ENCODE data around the gene PAPSS2.
"Not testable (repeated sequence)": the region's sequence is repeated elsewhere in the genome, so short reads cannot be mapped to it uniquely, and the experiment has no call there.

Gene PAPSS2

DNA sequence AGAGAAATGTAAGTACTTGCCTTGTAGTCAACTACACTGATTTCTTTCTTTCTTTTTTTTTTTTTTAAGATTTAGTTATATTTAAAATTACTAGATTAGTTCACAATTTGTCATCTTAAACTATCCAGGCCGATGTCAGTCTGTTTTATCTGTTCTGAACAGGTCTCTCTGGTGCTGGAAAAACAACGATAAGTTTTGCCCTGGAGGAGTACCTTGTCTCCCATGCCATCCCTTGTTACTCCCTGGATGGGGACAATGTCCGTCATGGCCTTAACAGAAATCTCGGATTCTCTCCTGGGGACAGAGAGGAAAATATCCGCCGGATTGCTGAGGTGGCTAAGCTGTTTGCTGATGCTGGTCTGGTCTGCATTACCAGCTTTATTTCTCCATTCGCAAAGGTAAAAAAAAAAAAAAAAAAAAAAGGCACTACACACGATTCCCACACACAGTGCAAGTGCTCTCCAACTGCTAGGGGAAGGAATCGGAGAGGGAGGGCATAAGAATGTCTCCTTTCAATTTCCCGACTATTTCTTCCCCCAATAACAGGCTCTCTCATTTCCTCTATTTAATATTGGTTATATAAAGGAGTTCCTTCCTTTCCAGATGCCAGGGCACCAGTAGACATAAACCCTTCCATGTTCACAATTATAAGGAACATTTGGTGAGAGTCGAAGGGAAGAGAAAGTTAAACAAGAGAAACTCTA is 53.4 kb downstream of the PAPSS2 start:
- no peak for DNase-seq

DNA sequence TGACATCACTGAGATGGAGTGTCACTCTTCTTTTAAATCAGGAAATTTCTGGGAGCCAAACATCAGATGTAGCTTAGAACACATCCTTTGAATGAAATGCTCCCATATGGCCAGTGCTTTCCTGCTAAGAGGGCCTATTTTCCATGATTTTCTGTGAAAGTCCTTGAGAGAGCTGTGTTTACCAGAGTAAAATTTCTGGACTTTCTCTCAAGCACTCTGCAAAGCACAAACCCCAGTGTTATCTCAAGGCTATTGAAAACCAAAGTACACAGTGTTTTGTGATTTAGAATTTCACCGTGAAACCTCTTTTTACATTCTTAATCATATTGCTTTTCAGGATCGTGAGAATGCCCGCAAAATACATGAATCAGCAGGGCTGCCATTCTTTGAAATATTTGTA is 54.0 kb downstream of the PAPSS2 start:
- no peak for DNase-seq

GRCh38 chr10:87715552-87716347 is 56.1 kb downstream of the PAPSS2 start:
- DNase-seq, result no peak

- no peak for DNase-seq
Observed at GRCh38 chr10:87716348-87716670, 56.6 kb downstream of the PAPSS2 start.

GRCh38 chr10:87720665-87721064 is 61.0 kb downstream of the PAPSS2 start:
- no peak for DNase-seq

DNA sequence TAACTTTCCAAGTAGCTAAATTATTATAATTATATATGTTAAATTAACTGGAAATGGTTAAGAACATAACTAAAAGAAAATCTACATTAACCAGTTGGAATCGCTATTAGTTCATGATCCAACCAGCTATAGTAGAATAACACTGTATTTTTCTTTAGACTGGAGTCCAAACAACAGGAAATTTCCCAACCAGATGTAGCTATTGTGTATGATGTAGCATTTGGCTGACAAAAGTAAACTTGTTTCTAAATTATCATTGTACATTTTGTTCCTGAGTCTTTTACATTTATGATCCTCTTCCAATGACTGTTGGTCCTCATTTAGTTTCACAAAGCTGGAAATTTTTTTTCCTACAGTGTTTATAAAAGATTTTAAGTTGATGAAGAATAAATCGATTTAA is 62.1 kb downstream of the PAPSS2 start:
- DNase-seq, result no peak

DNA sequence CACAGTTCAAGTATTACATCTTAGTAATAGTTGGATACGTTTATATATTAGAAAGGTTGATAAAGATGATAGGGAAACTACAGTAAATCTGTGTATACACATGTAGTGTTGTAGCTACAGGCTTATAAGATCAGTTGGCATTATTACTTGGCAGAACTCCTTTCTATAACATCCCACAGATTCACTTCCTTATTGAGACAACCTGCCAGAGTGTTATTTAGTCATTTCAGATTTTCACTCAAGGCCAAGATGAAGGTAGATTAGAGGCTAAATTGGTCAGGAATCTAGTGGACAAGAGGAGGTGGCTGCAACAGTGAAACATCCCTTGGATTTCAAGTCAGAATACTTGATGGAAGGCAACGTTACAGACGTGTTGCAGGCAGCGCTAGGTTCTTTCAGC is 63.0 kb downstream of the PAPSS2 start:
- DNase-seq, result no peak

DNA sequence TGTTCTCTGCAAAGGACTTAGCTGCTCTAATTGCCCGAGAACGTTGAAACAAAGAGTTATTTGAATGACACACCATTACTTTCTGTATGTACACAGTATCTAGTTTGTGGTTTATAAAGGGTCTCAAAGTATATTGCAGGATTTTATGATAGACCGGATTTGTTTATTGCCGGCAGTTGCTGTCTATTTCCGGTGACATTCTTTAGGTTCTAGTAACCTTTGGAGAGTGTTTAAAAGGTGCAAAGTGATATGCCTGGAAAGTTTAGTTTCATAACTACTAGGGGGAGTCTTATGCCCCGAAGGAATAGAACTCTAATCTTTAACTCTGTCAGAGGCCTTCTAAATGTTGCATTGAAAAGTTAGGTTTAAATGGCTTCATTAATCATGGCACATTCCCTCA is 63.8 kb downstream of the PAPSS2 start:
- no peak for DNase-seq

DNA sequence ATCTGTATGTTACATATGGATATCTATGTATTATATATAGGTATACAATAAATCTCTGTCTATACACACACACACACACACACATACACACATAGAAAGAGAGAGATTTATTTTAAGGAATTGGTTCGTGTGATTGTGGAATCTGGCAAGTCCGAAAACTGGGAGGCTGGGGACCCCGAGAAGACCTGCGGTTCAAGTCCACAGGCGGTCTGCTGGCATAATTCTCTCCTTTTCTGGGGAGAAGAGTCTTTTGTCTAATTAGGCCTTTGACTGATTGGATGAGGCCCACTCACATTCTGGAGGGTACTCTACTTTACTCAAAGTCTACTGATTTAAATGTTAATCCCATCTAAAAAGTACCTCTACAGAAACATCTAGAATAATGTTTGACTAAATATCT is 65.1 kb downstream of the PAPSS2 start:
- DNase-seq, result no peak

- DNase-seq, result no peak
Observed at GRCh38 chr10:87729940-87730339, 70.3 kb downstream of the PAPSS2 start.

DNA sequence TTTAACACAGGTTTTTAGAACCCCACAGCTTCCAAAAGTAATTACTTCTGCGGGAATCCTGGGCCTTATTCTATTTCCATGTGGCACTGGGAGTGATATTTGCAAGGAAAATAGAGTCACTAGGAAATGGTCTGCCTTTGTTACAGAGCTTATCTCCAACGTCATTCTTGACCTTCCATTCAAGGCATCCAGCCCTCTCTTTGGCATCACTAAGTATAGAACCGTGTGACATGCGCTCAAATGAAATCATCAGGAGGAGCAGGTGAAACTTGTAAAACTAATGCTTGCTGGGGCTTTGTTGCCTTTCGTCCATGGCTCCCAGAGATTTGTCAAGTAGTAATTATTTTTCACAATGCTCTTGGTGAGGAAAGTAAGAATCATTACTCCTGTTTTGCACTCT is 73.4 kb downstream of the PAPSS2 start:
- DNase-seq, result peak in 1 of 3 experiments; percentile 2

GRCh38 chr10:87734987-87735827 is 75.5 kb downstream of the PAPSS2 start:
- peak; percentile 3 to 70 (median 68) for DNase-seq

DNA sequence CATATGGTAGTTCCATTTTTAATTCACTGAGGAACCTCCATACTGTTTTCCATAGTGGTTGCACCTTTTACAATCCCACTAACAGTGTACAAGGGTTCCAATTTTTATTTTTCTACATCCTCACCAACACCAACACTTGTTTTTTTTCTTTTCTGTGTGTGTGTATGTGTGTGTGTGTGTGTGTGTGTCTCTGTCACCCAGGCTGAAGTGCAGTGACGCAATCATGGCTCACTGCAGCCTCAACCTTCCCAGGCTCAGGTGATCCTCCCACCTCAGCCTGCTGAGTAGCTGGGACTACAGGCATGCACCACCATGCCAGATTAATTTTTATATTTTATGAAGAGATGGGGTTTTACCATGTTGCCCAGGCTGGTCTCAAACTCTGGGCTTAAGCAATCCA is 78.6 kb downstream of the PAPSS2 start:
- not testable (repeated sequence) for DNase-seq

GRCh38 chr10:87739703-87740102 is 80.0 kb downstream of the PAPSS2 start:
- no peak for DNase-seq

GRCh38 chr10:87740254-87740655 is 80.6 kb downstream of the PAPSS2 start:
- DNase-seq, result no peak

GRCh38 chr10:87742992-87743610 is 83.4 kb downstream of the PAPSS2 start:
- not testable (repeated sequence) for DNase-seq

GRCh38 chr10:87744606-87745005 is 84.9 kb downstream of the PAPSS2 start:
- no peak for DNase-seq

- no peak for DNase-seq
Observed at GRCh38 chr10:87746911-87747310, 87.2 kb downstream of the PAPSS2 start.

GRCh38 chr10:87748244-87748643 is 88.6 kb downstream of the PAPSS2 start:
- not testable (repeated sequence) for DNase-seq

DNA sequence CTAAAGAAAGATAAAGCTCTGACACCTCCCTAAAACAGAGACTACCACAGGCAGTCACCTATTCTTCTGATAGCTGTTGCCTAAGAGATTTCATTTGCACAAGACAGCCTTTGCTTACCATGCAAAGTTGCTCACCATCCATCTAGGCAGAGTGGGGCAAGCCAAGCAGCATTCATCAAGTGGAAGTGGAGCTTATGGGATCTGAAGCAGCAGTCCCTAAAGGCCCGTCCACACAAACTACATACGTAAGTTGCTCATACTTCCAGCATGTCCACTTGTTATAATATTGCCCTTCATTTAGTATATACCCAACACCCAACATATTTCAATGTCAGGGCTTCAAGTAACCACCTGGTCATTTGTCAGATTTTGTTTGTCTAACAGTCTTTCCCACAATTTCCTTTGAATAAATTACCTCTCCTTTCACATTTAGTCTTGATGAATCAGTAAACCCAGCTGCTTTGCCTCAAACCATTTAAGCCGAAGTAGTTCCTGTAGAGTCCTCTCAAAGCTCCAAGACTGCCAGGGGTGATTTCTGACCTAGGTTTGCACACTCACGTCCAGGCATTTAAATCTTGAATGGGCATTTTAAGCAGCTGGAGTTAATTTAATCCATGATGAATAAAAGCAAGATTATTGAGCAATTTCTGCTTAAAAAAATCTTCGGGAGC is 90.5 kb downstream of the PAPSS2 start:
- peak; percentile 40 to 75 (median 52) for DNase-seq

- DNase-seq, result peak in 1 of 3 experiments; percentile 15
Observed at GRCh38 chr10:87750817-87751216, 91.1 kb downstream of the PAPSS2 start.

GRCh38 chr10:87751274-87751673 is 91.6 kb downstream of the PAPSS2 start:
- DNase-seq, result no peak

DNA sequence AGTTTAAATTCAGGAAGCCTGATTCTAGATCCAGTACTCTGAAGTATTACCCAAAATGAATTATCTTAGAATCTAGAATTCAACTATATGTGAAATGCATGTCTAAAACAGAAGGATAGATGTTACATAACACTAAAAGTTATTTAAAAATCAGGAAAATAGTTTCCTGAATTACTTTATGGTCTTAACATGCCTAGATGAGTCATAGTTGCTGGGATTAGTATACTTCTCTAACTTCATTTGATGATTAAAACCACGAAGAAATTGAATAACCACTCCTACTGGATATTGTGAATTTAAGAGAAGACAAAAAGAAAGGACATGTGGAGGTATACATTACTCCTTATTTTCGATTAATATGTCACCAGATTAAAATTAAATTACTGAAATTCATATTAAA is 92.9 kb downstream of the PAPSS2 start:
- no peak for DNase-seq

All from NCI-H1417 (cell line).